GM12878 (cell line): ENCODE measurements around the gene AFF2. TPM values are rescaled to one million over a fixed set of nuclear protein-coding genes. Genes with fewer than 3 reads are reported as not detected.

Experiments
- ATAC-seq: fragments of 200-7000 bp; cut with Tn5 transposase; 3 replicates; pipeline ENCODE4 v1.9.1; 2020; ENCODE audit warnings: mild to moderate bottlenecking, moderate library complexity
- BruUV-seq: library from RNA; stranded (reverse); fragments of 400-500 nt; replicated peaks from 2 replicates; lab custom pipeline; 2021; lab: Mats Ljungman, UMichigan
- CTCF ChIA-PET: fragments of 300-600 bp; sonication (Branson Sonifier 250); formaldehyde crosslinking; extraction: SDS; loops from one replicate; lab custom pipeline; 2021; ENCODE audit warnings: inconsistent platforms; lab: Yijun Ruan, JAX
- POLR2A ChIA-PET: fragments of 350-600 bp; formaldehyde crosslinking; extraction: SDS; loops from one replicate; lab custom pipeline; 2021; ENCODE audit warnings: inconsistent platforms; lab: Charles Lee
- RAD21 ChIA-PET: fragments of 300-600 bp; sonication (Branson Sonifier 250); formaldehyde crosslinking; loops from one replicate; lab custom pipeline; 2023; ENCODE audit warnings: antibody characterized with exemption; ENCODE audit not compliant: unreplicated experiment; lab: Charles Lee
- SMC1A ChIA-PET: fragments of 300-600 bp; sonication (Branson Sonifier 250); formaldehyde crosslinking; loops from one replicate; lab custom pipeline; 2023; ENCODE audit not compliant: unreplicated experiment, uncharacterized antibody; lab: Charles Lee
- DNase-seq: peaks from one replicate; pipeline ENCODE4 v3.0.0-alpha.2; 2011; ENCODE audit warnings: low read depth, low spot score
- FAIRE-seq: peaks from 3 replicates; lab custom pipeline; 2011; peaks lifted over from hg19 to GRCh38; lab: Jason Lieb, UNC
- H2AFZ ChIP-seq: 2 replicates; pipeline ENCODE4 v1.6.0; 2011; ENCODE audit warnings: low read depth, low read length, control low read depth; ENCODE audit not compliant: control insufficient read depth
- H3K27ac ChIP-seq: 2 replicates; pipeline ENCODE4 v1.5.1; 2011; ENCODE audit warnings: control low read depth; ENCODE audit not compliant: control insufficient read depth, insufficient read depth
- H3K27me3 ChIP-seq, 2 experiments: replicated peaks in 1 of 2; 2 replicates each; pipeline versions ENCODE4 v1.6.0 to v1.6.1; 2011; ENCODE audit warnings: low read length in 1 of 2; ENCODE audit not compliant: control insufficient read depth in 2 of 2, insufficient read depth in 2 of 2
- H3K36me3 ChIP-seq, 2 experiments: 2 replicates each; pipeline ENCODE4 v1.5.1; 2011; ENCODE audit warnings: low read length in 1 of 2; ENCODE audit not compliant: control insufficient read depth in 2 of 2, insufficient read depth in 2 of 2
- H3K4me1 ChIP-seq: 2 replicates; pipeline ENCODE4 v1.6.1; 2011; ENCODE audit warnings: mild to moderate bottlenecking, low read length, moderate library complexity, mixed read lengths; ENCODE audit not compliant: control insufficient read depth, insufficient read depth
- H3K4me2 ChIP-seq: 2 replicates; pipeline ENCODE4 v1.6.0; 2011; ENCODE audit warnings: control low read depth; ENCODE audit not compliant: control insufficient read depth, insufficient read depth
- H3K4me3 ChIP-seq: fragments of 200-600 bp; sonication (generic); 2 replicates; pipeline ENCODE4 v1.5.1; 2016
- H3K79me2 ChIP-seq: 2 replicates; pipeline ENCODE4 v1.6.0; 2011; ENCODE audit warnings: low read length; ENCODE audit not compliant: control insufficient read depth, insufficient read depth
- H3K9ac ChIP-seq: 2 replicates; pipeline ENCODE4 v1.8.0; 2011; ENCODE audit warnings: low read length, control low read depth, mixed read lengths; ENCODE audit not compliant: control insufficient read depth, insufficient read depth
- H3K9me3 ChIP-seq: replicated peaks from 3 replicates; pipeline ENCODE4 v1.5.1; 2011; ENCODE audit warnings: mild to moderate bottlenecking, low read length; ENCODE audit not compliant: control insufficient read depth, insufficient read depth
- H4K20me1 ChIP-seq: 2 replicates; pipeline ENCODE4 v1.6.0; 2011; ENCODE audit not compliant: control insufficient read depth, insufficient read depth
- CBX3 ChIP-seq: fragments of 200-600 bp; sonication (generic); IDR thresholded peaks from 2 replicates; pipeline ENCODE4 v1.6.1; 2016; ENCODE audit warnings: low read depth, borderline replicate concordance
- CEBPZ ChIP-seq: fragments of 150-350 bp; IDR thresholded peaks from 2 replicates; pipeline ENCODE4 v1.6.1; 2016; ENCODE audit warnings: low read depth, low read length
- GABPA ChIP-seq: IDR thresholded peaks from 2 replicates; pipeline ENCODE4 v1.6.1; 2014; ENCODE audit warnings: antibody characterized with exemption, low read depth, mild to moderate bottlenecking, inconsistent platforms
- HDAC6 ChIP-seq: fragments of 200-600 bp; sonication (generic); IDR thresholded peaks from one replicate; pipeline ENCODE4 v1.8.0; 2017; ENCODE audit warnings: antibody characterized with exemption; ENCODE audit not compliant: unreplicated experiment
- MYB ChIP-seq: fragments of 150-350 bp; IDR thresholded peaks from 2 replicates; pipeline ENCODE4 v1.6.1; 2014; ENCODE audit warnings: mild to moderate bottlenecking, low read depth, low read length, borderline replicate concordance
- RAD21 ChIP-seq: IDR thresholded peaks from 2 replicates; pipeline ENCODE4 v1.6.1; 2011; ENCODE audit warnings: mild to moderate bottlenecking, low read depth, low read length, moderate library complexity; ENCODE audit not compliant: insufficient read depth
- RUNX3 ChIP-seq: IDR thresholded peaks from 2 replicates; pipeline ENCODE4 v1.6.1; 2012; ENCODE audit warnings: low read length, inconsistent platforms
- TAF1 ChIP-seq: IDR thresholded peaks from 2 replicates; pipeline ENCODE4 v1.6.1; 2011; ENCODE audit warnings: mild to moderate bottlenecking, low read depth, low read length, borderline replicate concordance
- USF1 ChIP-seq: IDR thresholded peaks from 2 replicates; pipeline ENCODE4 v1.6.1; 2011; ENCODE audit warnings: borderline replicate concordance, low read depth, mild to moderate bottlenecking, moderate library complexity, mixed read lengths, low read length; ENCODE audit not compliant: insufficient read depth; ENCODE audit errors: extremely low read length
- WGBS: methylation state at CpG from one replicate; pipeline ENCODE4 v1.1.6; 2016; ENCODE audit warnings: low lambda C conversion rate; ENCODE audit not compliant: insufficient replicate concordance, insufficient coverage; ENCODE audit errors: missing lambda C conversion rate; 5-methylcytosine and 5-hydroxymethylcytosine counted together
- in situ Hi-C: fragments of 300-500 bp; cut with MboI; formaldehyde crosslinking; loops from 9 replicates; pipeline ENCODE4 v1.14.3; 2018; ENCODE audit warnings: mixed read lengths
- intact Hi-C: fragments of 100-400 bp; cut with micrococcal nuclease; formaldehyde crosslinking; loops from one replicate; pipeline ENCODE4 v1.14.2; 2022; ENCODE audit not compliant: unreplicated experiment
- polyA plus RNA-seq, 11 experiments: library from polyadenylated mRNA; depleted of rRNA in 4 of 11; unstranded in 6 of 11; stranded (reverse) in 5 of 11; fragments of >200 nt; fragmentation: Nextera tagmentation in 4 of 11; fragmentation: Illumina TruSeq in 1 of 11; extraction: Ambion mirVana in 4 of 11; extraction: Trizol in 1 of 11; gene quantifications; 1 replicate in 1 of 11; 2 replicates in 10 of 11; pipeline versions ENCODE4 v1.2.1 to v1.2.3, GENCODE V29; 2011 to 2016; ENCODE audit warnings: inconsistent platforms in 2 of 11, missing spikeins in 2 of 11, low read depth in 1 of 11
- total RNA-seq, 4 experiments: library from RNA; depleted of rRNA in 3 of 4; stranded (reverse); fragments of >200 nt in 3 of 4; fragmentation: Illumina TruSeq in 1 of 4; extraction: Trizol in 1 of 4; gene quantifications; 2 replicates each; pipeline versions ENCODE4 v1.2.1 to v1.2.3, GENCODE V29; 2013 to 2021

AFF2 gene
- total and polyA plus RNA-seq, 10 of the 15 experiments (the other 5 are each of a cell fraction or from before 2014, with no cell fraction given), result under 0.01 to 0.03 TPM; not detected in 8

- no peaks in the 10 kb centered on the region for H3K9me3 ChIP-seq
- no peak overlapping the region for H3K9ac ChIP-seq
- BruUV-seq, result no TSS peak
- no peak overlapping the region for H2AFZ ChIP-seq
- no peaks in the 10 kb centered on the region for H3K36me3 ChIP-seq
- no peak overlapping the region for H3K4me2 ChIP-seq
- 0% methylated on average over 2 of the region's 2 CpGs for whole genome bisulfite sequencing
- FAIRE-seq (no peak), ATAC-seq (no peak), DNase-seq (no peak)
- H3K4me1 ChIP-seq, result no peaks in the 10 kb centered on the region
- RAD21 ChIA-PET, result no interaction called here
- TF ChIP-seq RAD21, result no peak
- no peak for TF ChIP-seq MYB
- TF ChIP-seq CBX3, result no peak
- TF ChIP-seq GABPA, result no peak
- no peak for TF ChIP-seq CEBPZ
- TF ChIP-seq HDAC6, result no peak
- TF ChIP-seq RUNX3, result no peak
- no peak for TF ChIP-seq USF1
- TF ChIP-seq TAF1, result no peak
- no peaks in the 10 kb centered on the region for H4K20me1 ChIP-seq
- no peak overlapping the region for H3K4me3 ChIP-seq
- intact Hi-C loops, result no loop called here
- H3K79me2 ChIP-seq, result no peaks in the 10 kb centered on the region
- SMC1A ChIA-PET, result no interaction called here
- CTCF ChIA-PET, result no interaction called here
- no peak overlapping the region for H3K27ac ChIP-seq
- POLR2A ChIA-PET, result no interaction called here
- in situ Hi-C loops, result no loop called here
- H3K27me3 ChIP-seq, result no peaks in the 10 kb centered on the region
Observed at GRCh38 chrX:148517176-148517575, 16.8 kb downstream of the AFF2 start.
